Fibroblast of skin of left biceps (primary cell): ENCODE data around the gene FAM117A.
"Not testable (repeated sequence)": the region's sequence is repeated elsewhere in the genome, so short reads cannot be mapped to it uniquely, and the experiment has no call there.

Experiments used
- DNase-seq, 2 experiments: peaks; one replicate each; pipeline ENCODE4 v3.0.0-alpha.2; 2013; ENCODE audit warnings: low read depth in 2 of 2

FAM117A gene

GRCh38 chr17:49764559-49765180, 739 bp upstream of the FAM117A start:
- no peak for DNase-seq

- no peak for DNase-seq
These were observed 1.6 kb downstream of the FAM117A start for GRCh38 chr17:49762151-49762941.

GRCh38 chr17:49760932-49761558, 2.9 kb downstream of the FAM117A start:
- no peak for DNase-seq

- no peak for DNase-seq
These were observed 3.6 kb downstream of the FAM117A start for GRCh38 chr17:49760296-49760695.

GRCh38 chr17:49759203-49759602, 4.7 kb downstream of the FAM117A start:
- no peak for DNase-seq

- not testable (repeated sequence) for DNase-seq
These were observed 5.4 kb downstream of the FAM117A start for GRCh38 chr17:49758464-49759010.

GRCh38 chr17:49757151-49757777, 6.7 kb downstream of the FAM117A start:
- DNase-seq, result no peak

- no peak for DNase-seq
These were observed 7.4 kb downstream of the FAM117A start for GRCh38 chr17:49756323-49757150.

GRCh38 chr17:49755663-49756283, 8.2 kb downstream of the FAM117A start:
- no peak for DNase-seq

- no peak for DNase-seq
These were observed 10.0 kb downstream of the FAM117A start for GRCh38 chr17:49753959-49754391.

GRCh38 chr17:49752508-49752907, 11.4 kb downstream of the FAM117A start:
- no peak for DNase-seq

GRCh38 chr17:49749730-49750129, 14.2 kb downstream of the FAM117A start:
- no peak for DNase-seq

- DNase-seq, result no peak
These were observed 15.1 kb downstream of the FAM117A start for GRCh38 chr17:49748791-49749190.

GRCh38 chr17:49748223-49748622, 15.7 kb downstream of the FAM117A start:
- DNase-seq, result no peak

- no peak for DNase-seq
These were observed 16.3 kb downstream of the FAM117A start for GRCh38 chr17:49747632-49748031.

GRCh38 chr17:49746791-49747490, 17.0 kb downstream of the FAM117A start:
- no peak for DNase-seq

GRCh38 chr17:49745175-49746139, 18.5 kb downstream of the FAM117A start:
- DNase-seq, result no peak

GRCh38 chr17:49742166-49742638, 21.7 kb downstream of the FAM117A start:
- no peak for DNase-seq

GRCh38 chr17:49741692-49742076, 22.2 kb downstream of the FAM117A start:
- DNase-seq, result no peak
